ENCODE measurements around the gene MYO1G. TPM values are rescaled to one million over a fixed set of nuclear protein-coding genes. Genes with fewer than 3 reads are reported as not detected.
A peak's percentile ranks its signal among the peaks of the same experiment; 100 is the strongest.

The MYO1G gene
- total and polyA plus RNA-seq, 9 of the 15 experiments (the other 6 are each of a cell fraction or from before 2014, with no cell fraction given) = 0.03 to 0.62 (median 0.13) TPM; not detected in 1

DNA sequence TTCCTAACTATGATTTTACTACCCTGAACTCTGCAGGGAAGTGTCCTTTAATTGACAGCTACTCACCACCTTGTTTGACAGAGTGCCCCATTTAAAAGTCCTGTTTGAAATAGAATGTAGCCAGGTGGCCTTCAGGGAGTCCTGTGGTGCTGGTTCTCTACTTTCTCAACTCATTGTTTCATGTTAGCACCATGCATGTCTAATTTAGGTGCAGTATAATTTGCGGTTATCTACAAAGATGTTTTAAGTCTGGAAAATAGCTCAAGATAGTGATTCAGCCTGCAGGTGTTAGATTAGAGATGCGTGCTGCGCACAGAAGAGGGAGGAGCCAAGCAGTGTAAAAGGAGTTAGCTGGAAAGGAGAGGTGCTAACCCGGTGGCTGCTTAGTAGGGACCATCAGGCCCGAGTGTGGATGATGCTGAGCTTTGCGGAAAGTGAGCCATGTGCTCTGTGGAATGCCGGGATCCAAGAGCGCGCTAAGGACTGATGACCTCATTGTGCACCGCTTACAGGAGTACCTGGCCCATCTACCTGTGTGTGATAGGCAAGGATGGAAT, 22.4 kb upstream of the MYO1G start (continued):
- TF ChIP-seq SIN3A (IDR thresholded peaks at IDR 0.05; ENCODE audit: borderline replicate concordance in 2 of 2, control insufficient read depth in 1 of 2, low read depth in 2 of 2, low read length in 2 of 2) = peak; percentile 28 to 61; a peak in 2 of 4 replicates
- TF ChIP-seq TARDBP (IDR thresholded peaks at IDR 0.05) = no peak
- TF ChIP-seq SMARCA5 (IDR thresholded peaks at IDR 0.05) = no peak
- TF ChIP-seq NCOA4 (IDR thresholded peaks at IDR 0.05; ENCODE audit: partially characterized antibody) = no peak
- peak; percentile 64 for TF ChIP-seq GATA2 (CRISPR knock-in tag; IDR thresholded peaks at IDR 0.05)
- TF ChIP-seq, protein P1, sequence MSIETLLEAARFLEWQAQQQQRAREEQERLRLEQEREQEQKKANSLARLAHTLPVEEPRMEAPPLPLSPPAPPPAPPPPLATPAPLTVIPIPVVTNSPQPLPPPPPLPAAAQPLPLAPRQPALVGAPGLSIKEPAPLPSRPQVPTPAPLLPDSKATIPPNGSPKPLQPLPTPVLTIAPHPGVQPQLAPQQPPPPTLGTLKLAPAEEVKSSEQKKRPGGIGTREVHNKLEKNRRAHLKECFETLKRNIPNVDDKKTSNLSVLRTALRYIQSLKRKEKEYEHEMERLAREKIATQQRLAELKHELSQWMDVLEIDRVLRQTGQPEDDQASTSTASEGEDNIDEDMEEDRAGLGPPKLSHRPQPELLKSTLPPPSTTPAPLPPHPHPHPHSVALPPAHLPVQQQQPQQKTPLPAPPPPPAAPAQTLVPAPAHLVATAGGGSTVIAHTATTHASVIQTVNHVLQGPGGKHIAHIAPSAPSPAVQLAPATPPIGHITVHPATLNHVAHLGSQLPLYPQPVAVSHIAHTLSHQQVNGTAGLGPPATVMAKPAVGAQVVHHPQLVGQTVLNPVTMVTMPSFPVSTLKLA (conservative IDR thresholded peaks at IDR 0.05) = peak in 1 of 2 experiments; percentile 34; a peak in 1 of 4 replicates
- no peak for TF ChIP-seq SMAD1 (IDR thresholded peaks at IDR 0.05; ENCODE audit: low read depth, low read length, partially characterized antibody)
- TF ChIP-seq PHB2 (IDR thresholded peaks at IDR 0.05; ENCODE audit: low read depth) = no peak
- TF ChIP-seq TCF7 (IDR thresholded peaks at IDR 0.05; ENCODE audit: borderline replicate concordance) = no peak
- TF ChIP-seq CBFA2T2 (conservative IDR thresholded peaks at IDR 0.05) = peak; percentile 78
- no peak for TF ChIP-seq RBBP5 (IDR thresholded peaks at IDR 0.05; ENCODE audit: borderline replicate concordance, insufficient read depth, low read length, poor library complexity, severe bottlenecking)
- TF ChIP-seq SP1 (CRISPR knock-in tag; IDR thresholded peaks at IDR 0.05) = peak; percentile 40
- TF ChIP-seq, protein P2, sequence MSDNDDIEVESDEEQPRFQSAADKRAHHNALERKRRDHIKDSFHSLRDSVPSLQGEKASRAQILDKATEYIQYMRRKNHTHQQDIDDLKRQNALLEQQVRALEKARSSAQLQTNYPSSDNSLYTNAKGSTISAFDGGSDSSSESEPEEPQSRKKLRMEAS (CRISPR knock-in tag; IDR thresholded peaks at IDR 0.05) = peak; percentile 62; the same call in 1 of the 2 replicates
- no peak for TF ChIP-seq SNIP1 (IDR thresholded peaks at IDR 0.05; ENCODE audit: low read depth)
- TF ChIP-seq, protein P3, sequence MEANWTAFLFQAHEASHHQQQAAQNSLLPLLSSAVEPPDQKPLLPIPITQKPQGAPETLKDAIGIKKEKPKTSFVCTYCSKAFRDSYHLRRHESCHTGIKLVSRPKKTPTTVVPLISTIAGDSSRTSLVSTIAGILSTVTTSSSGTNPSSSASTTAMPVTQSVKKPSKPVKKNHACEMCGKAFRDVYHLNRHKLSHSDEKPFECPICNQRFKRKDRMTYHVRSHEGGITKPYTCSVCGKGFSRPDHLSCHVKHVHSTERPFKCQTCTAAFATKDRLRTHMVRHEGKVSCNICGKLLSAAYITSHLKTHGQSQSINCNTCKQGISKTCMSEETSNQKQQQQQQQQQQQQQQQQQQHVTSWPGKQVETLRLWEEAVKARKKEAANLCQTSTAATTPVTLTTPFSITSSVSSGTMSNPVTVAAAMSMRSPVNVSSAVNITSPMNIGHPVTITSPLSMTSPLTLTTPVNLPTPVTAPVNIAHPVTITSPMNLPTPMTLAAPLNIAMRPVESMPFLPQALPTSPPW (CRISPR knock-in tag; IDR thresholded peaks at IDR 0.05) = no peak
- TF ChIP-seq ETV5 (CRISPR knock-in tag; IDR thresholded peaks at IDR 0.05; ENCODE audit: low read depth) = no peak
- TF ChIP-seq, protein P4, sequence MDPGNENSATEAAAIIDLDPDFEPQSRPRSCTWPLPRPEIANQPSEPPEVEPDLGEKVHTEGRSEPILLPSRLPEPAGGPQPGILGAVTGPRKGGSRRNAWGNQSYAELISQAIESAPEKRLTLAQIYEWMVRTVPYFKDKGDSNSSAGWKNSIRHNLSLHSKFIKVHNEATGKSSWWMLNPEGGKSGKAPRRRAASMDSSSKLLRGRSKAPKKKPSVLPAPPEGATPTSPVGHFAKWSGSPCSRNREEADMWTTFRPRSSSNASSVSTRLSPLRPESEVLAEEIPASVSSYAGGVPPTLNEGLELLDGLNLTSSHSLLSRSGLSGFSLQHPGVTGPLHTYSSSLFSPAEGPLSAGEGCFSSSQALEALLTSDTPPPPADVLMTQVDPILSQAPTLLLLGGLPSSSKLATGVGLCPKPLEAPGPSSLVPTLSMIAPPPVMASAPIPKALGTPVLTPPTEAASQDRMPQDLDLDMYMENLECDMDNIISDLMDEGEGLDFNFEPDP (CRISPR knock-in tag; IDR thresholded peaks at IDR 0.05) = no peak
- no peak for TF ChIP-seq ZNF644 (tag; IDR thresholded peaks at IDR 0.05; ENCODE audit: low read depth)
- no peak for TF ChIP-seq C11orf30 (IDR thresholded peaks at IDR 0.05; ENCODE audit: low read depth)
- TF ChIP-seq ZBTB17 (CRISPR knock-in tag; IDR thresholded peaks at IDR 0.05) = no peak
- TF ChIP-seq FOXJ2 (tag; IDR thresholded peaks at IDR 0.05) = no peak
- TF ChIP-seq MAFF (IDR thresholded peaks at IDR 0.05; ENCODE audit: low read length) = no peak
- 0 out of 2 replicates have a peak, but pooled peaks have one; percentile 20 for TF ChIP-seq MEF2D (tag; conservative IDR thresholded peaks at IDR 0.05; ENCODE audit: low read depth)
